Small intestine (tissue), 7 donors: ENCODE measurements around the gene DDC. TPM values are rescaled to one million over a fixed set of nuclear protein-coding genes. Genes with fewer than 3 reads are reported as not detected.

Source experiments
- DNase-seq, 2 donors: peaks; one replicate each; pipeline versions ENCODE4 v3.0.0 to v3.0.0-alpha.2; 2013
- FAIRE-seq: peaks from 2 replicates; lab custom pipeline; 2012; peaks lifted over from hg19 to GRCh38; lab: Jason Lieb, UNC
- H3K27ac ChIP-seq, 3 donors: one replicate each; pipeline ENCODE4 v1.5.1; 2013; ENCODE audit warnings: low read length in 2 of 3, mild to moderate bottlenecking in 2 of 3, control low read depth in 1 of 3, inconsistent platforms in 1 of 3, low read depth in 1 of 3, moderate library complexity in 1 of 3
- H3K27me3 ChIP-seq, 3 donors: one replicate each; pipeline ENCODE4 v1.6.1; 2013; ENCODE audit warnings: low read length in 3 of 3, inconsistent platforms in 1 of 3; ENCODE audit not compliant: control insufficient read depth in 3 of 3, insufficient read depth in 3 of 3
- H3K36me3 ChIP-seq, 3 donors: one replicate each; pipeline ENCODE4 v1.6.1; 2013; ENCODE audit warnings: low read length in 3 of 3, inconsistent platforms in 1 of 3, low read depth in 1 of 3, mild to moderate bottlenecking in 1 of 3, moderate library complexity in 1 of 3; ENCODE audit not compliant: control insufficient read depth in 3 of 3, insufficient read depth in 2 of 3
- H3K4me1 ChIP-seq, 3 donors: one replicate each; pipeline ENCODE4 v1.6.1; 2013; ENCODE audit warnings: low read length in 2 of 3, inconsistent platforms in 1 of 3, low read depth in 1 of 3, mild to moderate bottlenecking in 1 of 3, moderate library complexity in 1 of 3; ENCODE audit not compliant: control insufficient read depth in 3 of 3, insufficient read depth in 2 of 3
- H3K4me3 ChIP-seq, 3 donors: one replicate each; pipeline ENCODE4 v1.5.1; 2013; ENCODE audit warnings: low read length in 3 of 3, control low read depth in 1 of 3, inconsistent platforms in 1 of 3, low read depth in 1 of 3, mild to moderate bottlenecking in 1 of 3, moderate library complexity in 1 of 3
- H3K9me3 ChIP-seq, 2 donors: one replicate each; pipeline ENCODE4 v1.6.1; 2013; ENCODE audit warnings: low read depth in 1 of 2, low read length in 1 of 2; ENCODE audit not compliant: control insufficient read depth in 2 of 2, insufficient read depth in 1 of 2
- WGBS, 3 donors: extraction: QIAGEN DNeasy Blood & Tissue Kit; methylation state at CpG; one replicate each; pipeline ENCODE4 v1.1.7; 2013; 5-methylcytosine and 5-hydroxymethylcytosine counted together
- polyA plus RNA-seq, 4 donors: library from polyadenylated mRNA; stranded (reverse) in 3 of 4; unstranded in 1 of 4; fragments of 200-250 nt in 3 of 4; fragments of 120-200 nt in 1 of 4; gene quantifications; one replicate each; pipeline versions ENCODE4 v1.2.1 to v1.2.3, GENCODE V29; 2013
- donor health status: healthy with polysubstance abuse.
- donor health status: control.
- donor health status: control.
- donor health status: Bipolar disorder and iron deficiency.
- donor health status: healthy.

Gene DDC
- polyA plus RNA-seq, 4 donors: 127 to 689 (median 344) TPM

DNA sequence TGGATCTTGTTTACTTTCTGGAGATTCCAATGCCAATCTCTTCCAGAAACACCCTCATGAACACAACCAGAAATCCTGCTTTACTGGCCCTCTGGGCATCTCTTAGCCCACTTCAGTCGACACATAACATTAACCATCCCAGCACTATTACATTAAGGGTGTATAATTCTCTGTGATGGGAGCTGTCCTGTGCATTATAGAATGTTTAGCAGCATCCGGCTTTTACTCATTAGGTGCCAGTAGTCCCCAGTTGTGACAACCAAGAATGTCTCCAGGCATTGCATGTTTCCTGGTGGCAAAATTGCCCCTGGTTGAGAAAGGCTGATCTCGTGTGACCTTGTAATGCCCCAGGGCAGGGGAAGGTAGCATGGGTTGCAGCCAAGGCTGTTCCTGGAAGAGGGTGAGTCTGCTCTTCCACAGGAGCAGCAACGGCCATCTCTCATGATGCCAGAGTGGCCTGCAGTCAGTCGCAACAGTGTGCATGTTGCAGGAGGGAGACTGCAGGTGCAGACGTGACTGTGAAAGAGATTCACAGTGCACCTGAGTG lies 2.6 kb upstream of the DDC start:
- no peak overlapping the region for H3K4me3 ChIP-seq
- H3K9me3 ChIP-seq: peaks cover 0 to 9% of the 10 kb centered on the region in 2 donors
- DNase-seq (no peak), FAIRE-seq (no peak)
- H3K36me3 ChIP-seq: no peaks in the 10 kb centered on the region
- WGBS, 3 donors: 85 to 86% (median 86%) methylated on average over 6 of the region's 6 CpGs
- H3K27ac ChIP-seq: peak overlapping the region in 1 of 3 donors; percentile 21
- H3K4me1 ChIP-seq: peaks cover 0 to 22% (median 2%) of the 10 kb centered on the region in 3 donors
- H3K27me3 ChIP-seq: no peaks in the 10 kb centered on the region

DNA sequence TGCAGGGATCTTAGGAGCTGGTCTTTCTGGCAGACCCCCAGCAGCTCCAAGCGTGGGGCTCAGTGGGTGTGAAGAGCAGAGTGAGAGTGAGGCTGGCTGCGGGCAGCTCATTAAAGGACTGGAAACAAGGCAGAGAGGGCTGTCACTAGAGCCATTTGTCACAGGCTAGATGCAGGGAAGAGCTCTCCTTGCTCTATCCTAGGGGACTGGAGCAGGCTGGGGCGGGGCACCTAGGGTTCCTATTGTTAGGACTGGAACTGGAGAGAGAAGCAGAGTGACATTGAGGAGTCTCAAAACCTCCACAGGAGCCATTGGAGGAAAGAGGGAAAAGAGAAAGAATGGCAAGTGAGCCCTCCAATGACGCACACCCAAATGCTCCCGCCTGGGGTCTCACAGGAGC lies 772 bp upstream of the DDC start:
- peaks cover 0 to 14% (median 0%) of the 10 kb centered on the region in 3 donors for H3K36me3 ChIP-seq
- peak overlapping the region; percentile 52 to 80 (median 60) for H3K27ac ChIP-seq
- peak overlapping the region in 2 of 3 donors; percentile 32 to 51 for H3K4me3 ChIP-seq
- DNase-seq (peak in 1 of 2 donors; percentile 39), FAIRE-seq (no peak)
- H3K4me1 ChIP-seq: peaks cover 0 to 40% (median 5%) of the 10 kb centered on the region in 3 donors
- peaks cover 0 to 9% of the 10 kb centered on the region in 2 donors for H3K9me3 ChIP-seq
- 48 to 54% (median 54%) methylated on average over 5 of the region's 5 CpGs for WGBS, 3 donors
- no peaks in the 10 kb centered on the region for H3K27me3 ChIP-seq

DNA sequence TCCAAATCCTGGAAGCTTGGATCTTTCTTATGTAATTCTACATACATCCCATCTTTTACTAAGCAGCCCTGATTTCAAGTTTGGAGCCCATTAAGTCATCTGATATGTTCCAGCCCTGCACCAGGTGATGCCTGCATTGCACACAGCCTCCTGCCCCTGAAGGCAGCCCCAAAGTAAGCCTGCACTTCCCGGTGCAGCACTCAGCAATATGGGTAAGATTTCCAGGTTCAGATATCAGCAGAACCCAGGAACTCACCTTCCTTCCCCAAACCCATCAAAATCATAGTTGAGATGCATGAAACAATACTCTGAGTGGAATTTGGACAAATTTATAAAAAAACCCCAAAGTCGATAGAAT lies 333 bp upstream of the DDC start:
- 16 to 62% (median 22%) methylated on average over 2 of the region's 2 CpGs for WGBS, 3 donors
- DNase-seq (no peak), FAIRE-seq (no peak)
- Histone ChIP-seq H3K36me3 (peaks cover 0 to 17% (median 0%) of the 10 kb centered on the region in 3 donors), H3K9me3 (peaks cover 0 to 7% of the 10 kb centered on the region in 2 donors), H3K27me3 (no peaks in the 10 kb centered on the region), H3K27ac (peak overlapping the region; percentile 52 to 80 (median 60)), H3K4me1 (peaks cover 0 to 43% (median 5%) of the 10 kb centered on the region in 3 donors), H3K4me3 (peak overlapping the region in 2 of 3 donors; percentile 32 to 51)

- peaks cover 0 to 3% of the 10 kb centered on the region in 2 donors for H3K9me3 ChIP-seq
- peak overlapping the region; percentile 52 to 80 (median 67) for H3K27ac ChIP-seq
- no peaks in the 10 kb centered on the region for H3K27me3 ChIP-seq
- H3K4me3 ChIP-seq: peak overlapping the region in 2 of 3 donors; percentile 51 to 61
- DNase-seq: peak; percentile 39 to 43
- 18 to 65% (median 33%) methylated on average over 8 of the region's 8 CpGs for WGBS, 3 donors
- H3K36me3 ChIP-seq: peaks cover 0 to 28% (median 0%) of the 10 kb centered on the region in 3 donors
- peaks cover 0 to 54% (median 5%) of the 10 kb centered on the region in 3 donors for H3K4me1 ChIP-seq
- no peak for FAIRE-seq
These were observed 1.0 kb downstream of the DDC start for GRCh38 chr7:50564171-50564570.

DNA sequence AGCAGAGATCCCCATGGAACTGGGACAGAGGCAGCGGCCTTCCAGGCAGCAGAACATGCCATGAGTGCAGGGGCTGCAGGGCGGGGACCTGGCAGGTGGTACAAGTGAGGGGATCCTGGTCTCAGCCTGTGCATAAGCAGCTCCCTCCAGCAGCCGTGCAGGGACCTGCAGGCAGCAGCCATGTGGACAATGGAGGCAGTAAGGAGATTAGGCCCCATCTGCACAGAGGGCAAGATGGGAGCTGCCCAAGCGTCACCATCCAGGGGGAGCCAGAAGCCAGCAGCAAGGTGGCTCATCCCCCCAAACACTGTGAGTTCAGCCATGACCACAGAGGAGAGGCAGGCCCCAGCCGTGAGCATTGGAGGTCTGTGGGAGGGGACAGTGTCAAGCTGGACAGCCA lies 3.1 kb downstream of the DDC start:
- peak overlapping the region in 2 of 3 donors; percentile 20 to 33 for H3K4me3 ChIP-seq
- peaks cover 0 to 31% (median 0%) of the 10 kb centered on the region in 3 donors for H3K36me3 ChIP-seq
- no peak for DNase-seq
- no peaks in the 10 kb centered on the region for H3K9me3 ChIP-seq
- H3K27me3 ChIP-seq: no peaks in the 10 kb centered on the region
- H3K27ac ChIP-seq: peak overlapping the region in 1 of 3 donors; percentile 61
- peaks cover 0 to 68% (median 7%) of the 10 kb centered on the region in 3 donors for H3K4me1 ChIP-seq
- no peak for FAIRE-seq
- WGBS, 3 donors: 20 to 61% (median 40%) methylated on average over 5 of the region's 5 CpGs

DNA sequence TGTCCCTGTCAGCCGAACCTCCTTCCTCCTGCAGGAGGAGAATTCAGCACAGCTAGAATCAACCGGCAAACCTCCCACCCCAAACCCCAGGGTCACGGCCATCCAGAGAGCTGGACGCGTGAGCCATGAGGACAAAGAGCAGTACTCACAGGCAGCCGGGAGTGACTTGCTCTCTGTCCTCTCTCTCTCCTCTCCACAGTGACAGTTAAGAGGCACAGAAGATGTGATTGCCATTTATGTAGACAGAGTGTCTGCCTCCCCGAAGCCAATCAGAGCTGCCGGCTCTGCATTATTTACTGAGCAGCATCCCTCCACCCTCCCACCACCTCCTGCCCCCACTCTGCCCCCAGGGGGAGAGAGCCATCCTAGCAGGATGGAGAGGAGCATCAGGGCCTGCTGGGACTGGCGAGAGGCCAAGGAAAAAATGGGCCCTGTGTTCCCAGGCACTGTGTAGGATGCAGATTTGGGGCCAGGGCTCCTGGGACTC lies 4.3 kb downstream of the DDC start:
- H3K36me3 ChIP-seq: peaks cover 0 to 32% (median 0%) of the 10 kb centered on the region in 3 donors
- 9 to 35% (median 27%) methylated on average over 9 of the region's 9 CpGs for WGBS, 3 donors
- no peaks in the 10 kb centered on the region for H3K27me3 ChIP-seq
- H3K4me1 ChIP-seq: peaks cover 3 to 66% (median 6%) of the 10 kb centered on the region in 3 donors
- H3K27ac ChIP-seq: peak overlapping the region in 2 of 3 donors; percentile 56 to 76
- peak overlapping the region in 2 of 3 donors; percentile 3 to 17 for H3K4me3 ChIP-seq
- DNase-seq: peak; percentile 59 to 79
- FAIRE-seq: no peak
- H3K9me3 ChIP-seq: no peaks in the 10 kb centered on the region

- Histone ChIP-seq H3K36me3 (peaks cover 0 to 41% (median 0%) of the 10 kb centered on the region in 3 donors), H3K4me3 (no peak overlapping the region), H3K4me1 (peaks cover 9 to 71% (median 10%) of the 10 kb centered on the region in 3 donors), H3K27me3 (no peaks in the 10 kb centered on the region), H3K9me3 (no peaks in the 10 kb centered on the region), H3K27ac (peak overlapping the region in 1 of 3 donors; percentile 76)
- WGBS, 3 donors: 77 to 94% (median 86%) methylated on average over 7 of the region's 7 CpGs
- no peak for FAIRE-seq
- no peak for DNase-seq
These were observed 5.3 kb downstream of the DDC start for GRCh38 chr7:50559881-50560280.

DNA sequence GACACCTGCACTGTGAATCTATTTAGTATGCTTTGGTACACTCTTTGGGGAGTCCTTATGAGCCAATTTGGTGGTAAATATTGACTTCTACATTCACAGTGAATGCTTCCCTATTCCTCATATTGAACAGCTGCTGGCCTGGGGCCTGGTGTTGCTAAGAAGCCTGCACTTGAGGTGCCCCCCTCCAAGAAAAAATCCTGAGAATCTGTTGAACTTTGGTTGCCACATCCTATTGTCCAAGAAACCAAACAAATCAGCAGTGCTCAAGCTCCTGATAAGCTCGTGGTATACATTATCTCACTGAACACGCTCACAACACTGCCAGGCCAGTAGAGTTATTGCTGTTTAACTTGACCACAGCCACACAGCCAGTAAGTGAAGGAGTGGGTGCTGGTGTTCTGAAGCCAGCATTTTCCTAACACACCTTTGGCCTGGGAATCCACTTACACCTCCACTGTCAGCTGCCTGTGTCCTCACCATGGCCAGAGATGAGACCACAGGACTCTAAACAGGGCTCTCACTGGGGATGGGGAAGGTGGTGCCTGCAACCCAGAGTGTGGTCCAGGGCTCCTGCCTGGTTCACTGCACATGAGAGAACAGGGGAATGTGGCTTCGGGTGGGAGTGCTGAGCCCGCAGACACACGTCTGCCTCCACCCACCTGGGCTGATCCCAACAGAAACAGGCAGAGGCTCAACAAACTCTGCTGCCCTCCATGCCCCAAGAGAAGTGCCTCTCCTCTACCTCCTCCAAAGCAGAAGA lies 6.7 kb downstream of the DDC start:
- no peaks in the 10 kb centered on the region for H3K27me3 ChIP-seq
- DNase-seq (peak in 1 of 2 donors; percentile 53), FAIRE-seq (no peak)
- 33 to 46% (median 35%) methylated on average over 5 of the region's 5 CpGs for WGBS, 3 donors
- peaks cover 10 to 81% (median 12%) of the 10 kb centered on the region in 3 donors for H3K4me1 ChIP-seq
- H3K9me3 ChIP-seq: no peaks in the 10 kb centered on the region
- H3K36me3 ChIP-seq: peaks cover 0 to 42% (median 0%) of the 10 kb centered on the region in 3 donors
- H3K4me3 ChIP-seq: no peak overlapping the region
- H3K27ac ChIP-seq: peak overlapping the region in 1 of 3 donors; percentile 73
